ENCODE results near the gene MPG.

The MPG gene

DNA sequence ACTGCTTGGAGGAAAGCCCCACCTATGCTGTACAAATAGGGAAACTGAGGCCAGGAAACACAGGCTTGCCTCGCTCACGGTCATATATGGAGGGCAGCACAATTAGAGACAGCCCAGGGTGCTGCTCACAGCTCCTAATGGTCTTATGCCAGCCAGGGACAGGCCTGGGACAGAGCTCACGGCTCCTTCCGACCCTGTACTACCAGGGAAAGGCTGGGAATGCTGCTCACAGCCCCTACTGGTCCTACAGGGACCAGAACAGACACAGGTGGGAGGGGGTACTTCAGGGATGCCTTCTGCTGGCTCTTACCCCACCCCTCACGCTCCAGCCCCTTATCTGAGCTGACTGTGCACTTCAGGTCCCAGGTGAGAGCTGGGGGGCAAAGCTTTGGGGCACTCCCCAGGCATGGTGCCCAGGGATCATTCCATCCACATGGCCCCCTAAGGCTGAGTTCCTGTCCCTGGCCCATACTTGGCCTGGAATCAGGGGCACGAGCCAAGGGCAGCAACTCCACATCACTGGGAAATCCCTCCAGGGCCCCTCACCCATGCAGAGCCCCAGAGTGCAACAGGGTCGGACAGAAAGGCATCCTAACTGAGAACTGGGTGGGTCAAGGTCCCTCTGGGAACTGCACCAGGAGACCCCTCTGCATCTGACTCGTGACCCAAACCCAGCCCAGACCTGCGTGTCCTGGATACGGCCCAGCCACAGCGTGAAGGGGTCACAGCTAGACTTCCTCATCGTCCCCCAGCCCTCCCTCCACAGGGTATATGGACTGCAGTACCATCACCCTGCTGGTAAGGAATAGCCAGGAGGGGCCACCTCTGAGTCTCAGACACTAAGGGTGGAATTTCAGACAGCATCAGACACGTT, 11.5 kb upstream of the MPG start:
- no peak for DNase-seq

DNA sequence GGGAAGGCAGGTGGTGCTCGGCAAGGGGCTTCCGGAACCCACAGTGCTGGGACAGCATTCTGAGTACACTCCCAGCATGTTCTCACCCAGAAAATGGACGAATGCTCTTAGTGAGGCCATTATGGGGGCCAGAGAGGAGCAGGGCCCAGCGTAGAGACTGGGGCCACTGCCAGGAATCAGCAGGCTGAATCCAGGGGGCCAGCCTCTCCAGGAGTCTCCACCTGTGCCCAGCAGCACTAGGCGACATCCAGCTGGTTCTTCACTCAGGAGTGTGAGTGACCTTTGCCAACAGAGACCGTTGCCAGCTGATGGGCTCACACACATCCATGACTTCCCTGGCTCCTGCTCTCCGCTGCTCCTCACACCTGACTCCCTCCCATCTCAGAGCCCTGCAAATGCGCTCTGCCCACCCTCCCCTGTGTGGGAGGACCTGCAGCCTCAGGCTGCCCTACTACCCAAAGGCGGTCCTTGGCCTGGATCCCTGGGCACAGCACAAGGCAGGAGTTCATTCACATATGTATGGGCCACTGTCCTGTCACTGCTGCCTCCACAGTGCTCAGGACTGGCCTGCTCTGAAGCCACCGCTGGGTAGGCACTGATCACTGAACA, 10.7 kb upstream of the MPG start:
- no peak for DNase-seq

DNA sequence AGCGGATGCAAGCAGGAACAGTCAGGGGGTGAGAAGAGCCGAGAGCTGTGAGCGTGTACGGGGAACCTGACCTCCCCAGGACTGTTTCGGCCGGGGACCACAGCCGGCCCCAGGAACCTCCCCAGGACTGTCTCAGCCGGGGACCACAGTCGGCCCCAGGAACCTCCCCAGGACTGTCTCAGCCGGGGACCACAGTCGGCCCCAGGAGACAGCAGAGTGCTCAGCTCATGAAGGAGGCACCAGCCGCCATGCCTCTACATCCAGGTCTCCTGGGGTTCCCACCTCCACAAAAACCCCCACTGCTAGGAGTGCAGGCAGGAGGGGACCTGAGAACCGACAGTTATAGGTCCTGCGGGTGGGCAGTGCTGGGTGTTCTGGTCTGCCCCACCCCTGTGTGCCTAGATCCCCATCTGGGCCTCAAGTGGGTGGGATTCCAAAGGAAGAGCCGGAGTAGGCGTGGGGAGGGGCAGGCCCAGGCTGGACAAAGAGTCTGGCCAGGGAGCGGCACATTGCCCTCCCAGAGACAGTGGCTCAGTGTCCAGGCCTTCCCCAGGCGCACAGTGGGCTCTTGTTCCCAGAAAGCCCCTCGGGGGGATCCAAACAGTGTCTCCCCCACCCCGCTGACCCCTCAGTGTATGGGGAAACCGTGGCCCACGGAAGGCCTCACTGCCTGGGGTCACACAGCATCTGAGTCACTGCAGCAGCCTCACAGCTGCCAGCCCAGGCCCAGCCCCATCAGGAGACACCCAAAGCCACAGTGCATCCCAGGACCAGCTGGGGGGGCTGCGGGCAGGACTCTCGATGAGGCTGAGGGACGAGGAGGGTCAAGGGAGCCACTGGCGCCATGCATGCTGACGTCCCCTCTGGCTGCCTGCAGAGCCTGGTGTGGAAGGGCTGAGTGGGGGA, 9.9 kb upstream of the MPG start:
- DNase-seq: no peak

DNA sequence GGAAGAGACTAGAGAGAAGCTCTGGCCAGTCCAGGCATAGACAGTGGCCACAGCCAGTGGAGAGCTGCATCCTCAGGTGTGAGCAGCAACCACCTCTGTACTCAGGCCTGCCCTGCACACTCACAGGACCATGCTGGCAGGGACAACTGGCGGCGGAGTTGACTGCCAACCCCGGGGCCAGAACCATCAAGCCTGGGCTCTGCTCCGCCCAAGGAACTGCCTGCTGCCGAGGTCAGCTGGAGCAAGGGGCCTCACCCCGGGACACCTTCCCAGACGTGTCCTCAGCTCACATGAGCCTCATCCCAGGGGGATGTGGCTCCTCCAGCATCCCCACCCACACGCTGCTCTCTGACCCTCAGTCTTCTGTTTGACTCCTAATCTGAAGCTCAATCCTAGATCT, 8.8 kb upstream of the MPG start:
- DNase-seq: no peak

DNA sequence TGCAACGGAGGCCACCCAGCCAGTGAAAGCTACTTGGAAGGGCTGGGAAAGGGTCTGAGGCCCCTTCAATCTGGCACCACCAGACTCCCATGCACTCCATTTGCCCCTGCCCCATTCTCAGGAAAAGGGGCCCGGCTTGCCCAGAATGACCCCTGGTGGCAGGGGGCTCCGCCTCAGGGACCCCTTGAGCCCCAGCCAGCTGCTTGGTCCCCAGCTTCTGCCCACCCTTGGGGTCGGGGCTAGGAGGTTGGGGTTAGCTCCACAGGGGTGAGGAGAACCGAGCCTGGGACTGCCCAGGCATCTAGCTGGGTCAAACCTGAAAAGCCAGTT, 6.8 kb upstream of the MPG start:
- DNase-seq: no peak

DNA sequence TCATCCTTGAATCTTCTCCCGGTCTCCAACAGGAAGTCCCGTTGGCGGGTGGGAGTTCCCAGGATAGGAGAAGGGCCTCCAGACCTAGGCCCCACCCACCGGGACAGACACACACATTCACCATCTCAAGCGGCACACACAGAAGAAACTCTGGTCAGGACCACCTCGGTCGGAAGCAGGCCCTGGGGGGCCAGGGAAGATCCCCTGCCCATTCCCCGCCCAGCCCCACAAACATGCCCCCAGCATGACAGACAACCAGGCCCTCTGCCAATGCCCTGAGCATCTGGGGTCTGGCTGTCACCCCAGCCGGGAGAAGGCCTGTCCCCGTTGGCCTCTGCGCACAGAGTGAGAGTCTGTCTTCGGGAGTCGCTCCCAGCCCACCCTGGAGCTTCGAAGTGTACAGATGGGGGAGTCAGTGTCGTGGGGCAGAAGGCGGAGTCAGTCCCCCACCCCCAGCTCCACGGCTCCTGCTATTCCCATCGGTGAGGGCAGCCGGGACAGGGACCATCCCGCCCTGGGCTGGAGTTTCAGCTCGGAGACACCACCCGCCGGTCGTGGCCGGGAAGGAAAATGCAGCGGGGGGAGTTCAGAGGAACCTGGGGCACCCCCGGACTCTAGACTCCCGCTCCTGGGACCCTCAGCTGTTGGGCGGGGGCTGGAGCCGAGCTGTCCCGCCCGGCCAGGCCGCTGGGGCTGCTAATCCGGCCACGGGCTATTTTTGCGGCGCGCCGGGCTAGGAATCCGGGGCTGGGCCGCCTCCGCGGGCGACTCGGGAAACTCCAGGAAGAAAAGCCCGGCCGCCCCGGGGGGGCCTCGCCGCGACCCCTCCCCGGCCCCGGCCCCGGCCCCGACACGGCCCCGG, 6.3 kb upstream of the MPG start:
- DNase-seq: no peak

DNA sequence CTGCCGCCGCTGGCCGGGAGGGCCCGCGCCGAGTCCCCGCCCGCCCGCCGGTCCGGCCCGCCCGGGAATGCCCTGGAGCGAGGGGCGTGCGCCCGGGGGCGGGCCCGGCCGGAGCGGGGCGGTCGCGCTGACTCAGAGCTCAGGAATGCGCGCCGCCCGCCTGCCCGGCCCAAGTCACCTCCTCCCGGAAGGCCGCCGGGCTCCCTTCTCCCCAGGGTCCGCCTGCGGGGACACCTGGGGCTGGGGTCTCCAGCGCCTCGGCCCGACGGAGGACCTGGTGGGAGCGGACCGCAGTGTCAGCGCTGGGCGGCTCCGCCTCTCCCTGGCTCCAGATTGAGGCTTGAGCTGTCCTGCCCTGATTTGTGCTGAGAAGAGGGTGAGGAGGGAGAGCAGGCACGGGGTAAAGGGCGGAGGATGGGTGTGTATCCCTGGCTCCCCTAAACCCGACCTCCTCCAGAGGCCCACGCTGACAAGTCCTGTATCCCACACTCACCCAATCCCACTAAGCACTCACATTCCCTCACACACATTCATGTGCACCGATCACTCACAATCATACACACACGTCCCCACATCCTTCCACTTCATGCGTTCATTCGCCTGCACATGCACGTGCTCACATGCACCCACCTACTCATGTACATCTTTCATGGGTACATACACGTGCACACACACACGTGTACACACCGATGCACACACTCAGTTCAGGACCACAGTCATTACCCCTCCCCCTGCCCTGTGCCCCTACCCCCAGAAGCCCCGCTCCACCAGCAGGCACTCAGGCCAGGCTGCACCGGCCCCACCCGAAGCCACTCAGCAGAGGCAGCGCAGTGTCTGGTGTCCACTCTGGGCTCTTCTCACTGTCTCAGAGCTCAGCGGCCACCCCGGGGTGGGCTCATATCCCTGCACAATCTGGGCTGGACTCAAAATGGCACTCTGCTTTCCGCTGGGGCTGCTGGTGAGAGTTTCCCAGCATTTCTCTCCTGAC, 5.2 kb upstream of the MPG start, which contains the start of gene RHBDF1:
RHBDF1 (minus strand) TSS at position 71 of the 988 bp plus-strand sequence. CDS start 7,616 bp downstream, outside the sequence.
- DNase-seq: no peak

DNA sequence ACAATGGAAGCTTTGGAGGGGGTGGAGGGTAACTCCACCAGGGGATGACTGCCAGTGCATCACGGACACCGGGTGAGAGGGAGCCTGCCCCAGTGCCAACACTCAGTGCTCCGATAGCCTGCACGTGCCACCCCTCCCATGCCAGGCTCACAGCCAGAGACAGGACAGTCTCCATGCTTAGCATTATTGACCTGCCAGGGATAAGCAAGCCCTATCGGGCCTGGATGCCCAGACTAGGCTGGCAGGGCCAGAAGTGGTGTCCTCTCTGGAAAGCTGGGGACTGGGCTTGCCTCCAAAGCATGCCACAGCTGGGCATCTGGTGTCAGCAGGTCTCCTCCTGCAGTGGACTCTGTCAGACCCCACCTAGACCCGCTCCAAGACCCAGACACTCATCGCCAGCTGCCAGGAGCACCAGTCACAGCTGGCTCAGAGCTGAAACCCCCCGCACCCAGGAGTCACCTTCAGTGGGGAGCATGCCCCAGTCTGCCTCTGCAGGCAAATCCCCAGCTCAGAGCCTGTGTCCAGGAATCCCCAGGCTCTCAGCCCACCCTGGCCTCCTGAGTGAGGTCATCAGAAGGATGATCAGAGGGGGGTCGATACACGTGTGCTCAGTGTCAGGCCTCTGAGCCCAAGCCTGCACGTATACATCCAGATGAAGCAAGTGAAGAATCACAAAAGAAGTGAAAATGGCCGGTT, 3.8 kb upstream of the MPG start:
- DNase-seq: no peak

DNA sequence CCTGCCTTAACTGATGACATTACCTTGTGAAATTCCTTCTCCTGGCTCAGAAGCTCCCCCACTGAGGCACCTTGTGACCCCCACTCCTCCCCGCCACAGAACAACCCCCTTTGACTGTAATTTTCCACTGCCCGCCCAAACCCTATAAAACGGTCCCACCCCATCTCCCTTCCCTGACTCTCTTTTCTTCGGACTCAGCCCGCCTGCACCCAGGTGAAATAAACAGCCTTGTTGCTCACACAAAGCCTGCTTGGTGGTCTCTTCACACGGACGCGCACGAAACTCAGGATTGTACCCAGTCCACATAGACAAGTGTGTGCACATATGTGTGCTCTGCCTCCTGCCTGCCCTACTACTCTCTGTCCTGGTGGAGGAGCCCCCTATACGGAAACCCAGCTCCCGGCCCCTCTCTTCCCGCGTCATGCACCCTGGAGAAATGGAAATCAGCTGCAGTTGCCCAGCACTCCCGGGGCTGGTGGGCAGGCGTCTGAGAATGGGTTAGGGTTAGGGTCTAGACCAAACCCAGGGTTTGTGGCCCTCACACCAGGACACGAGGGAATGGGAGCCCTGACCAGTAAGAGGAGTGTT, 3.2 kb upstream of the MPG start:
- no peak for DNase-seq

DNA sequence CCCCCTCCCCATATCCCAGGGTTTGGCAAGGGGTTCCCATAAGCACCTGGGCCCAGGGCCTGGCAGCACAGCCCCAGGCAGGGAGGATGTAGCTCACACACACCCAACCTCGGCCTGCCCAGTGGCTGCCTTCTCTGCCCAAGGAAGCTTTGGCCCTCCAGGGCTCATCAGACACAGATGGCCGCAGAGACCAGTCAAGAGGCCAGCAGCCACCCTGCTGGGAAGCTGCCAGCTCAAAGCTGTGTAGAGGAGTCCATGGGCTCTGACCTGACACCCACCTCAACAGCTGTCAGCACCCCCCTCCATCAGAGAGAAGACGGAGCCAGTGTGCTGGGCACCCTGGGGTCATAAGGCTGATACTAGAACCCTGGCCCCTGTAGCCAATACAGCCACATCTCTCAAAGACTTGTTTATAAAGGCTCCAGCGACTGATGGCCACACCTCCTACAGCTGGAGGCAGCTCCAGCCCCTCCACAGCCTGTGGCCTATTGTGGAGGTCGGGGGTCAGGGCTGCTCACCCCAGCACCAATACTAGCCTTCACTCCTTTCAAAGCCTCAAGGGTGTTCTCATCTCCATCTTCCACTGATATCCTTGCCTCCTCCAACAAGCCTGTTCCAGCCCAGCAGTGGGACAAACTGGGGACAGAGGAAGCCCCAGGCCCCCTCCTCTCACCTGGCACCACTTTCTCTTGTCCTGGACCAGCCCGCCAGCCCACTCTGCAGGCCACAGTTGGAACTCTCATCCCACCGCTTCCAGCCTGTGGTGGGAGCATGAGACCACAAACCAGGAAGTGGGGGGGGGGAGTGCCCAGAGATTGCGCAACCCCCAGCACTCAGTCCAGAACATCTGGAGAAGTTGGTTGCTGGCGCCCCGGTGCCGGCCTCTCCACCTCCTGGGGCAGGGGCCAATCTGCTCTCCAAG, 2.2 kb upstream of the MPG start:
- no peak for DNase-seq

DNA sequence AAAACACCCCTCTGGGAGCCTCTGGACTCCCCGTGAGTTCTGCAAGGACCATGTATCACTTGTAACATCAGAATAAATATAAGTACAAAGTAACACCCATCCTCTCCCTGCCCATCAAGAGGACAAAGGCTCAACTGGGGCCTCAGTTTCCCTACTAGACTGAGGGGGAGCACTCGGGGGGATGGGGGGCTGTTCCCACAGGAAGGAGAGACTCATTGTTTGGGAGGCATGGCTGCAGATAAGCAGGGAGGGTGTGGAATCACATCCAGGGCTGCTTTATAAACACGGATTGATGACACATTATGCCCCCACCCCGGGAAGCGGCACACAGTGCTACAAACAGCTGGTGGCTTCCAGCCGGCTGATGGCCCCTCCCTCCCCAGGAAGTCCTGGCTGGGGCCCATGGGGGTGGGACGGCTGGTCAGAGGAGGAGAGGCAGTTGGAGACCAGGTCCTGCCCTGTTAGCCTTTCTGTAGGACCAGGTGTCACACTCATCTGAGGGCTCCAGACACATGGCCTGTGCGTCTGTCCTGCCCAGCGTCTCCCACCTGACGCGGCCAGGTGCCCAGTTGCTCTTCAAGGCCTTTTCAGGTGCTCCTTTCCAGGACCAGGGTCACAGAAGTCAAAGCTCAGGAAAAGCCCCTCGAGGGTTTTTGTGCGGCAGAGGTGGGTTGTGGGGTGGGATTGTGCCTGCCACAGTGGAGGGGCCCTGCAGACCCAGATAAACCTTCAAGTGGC, 1.3 kb upstream of the MPG start:
- no peak for DNase-seq

DNA sequence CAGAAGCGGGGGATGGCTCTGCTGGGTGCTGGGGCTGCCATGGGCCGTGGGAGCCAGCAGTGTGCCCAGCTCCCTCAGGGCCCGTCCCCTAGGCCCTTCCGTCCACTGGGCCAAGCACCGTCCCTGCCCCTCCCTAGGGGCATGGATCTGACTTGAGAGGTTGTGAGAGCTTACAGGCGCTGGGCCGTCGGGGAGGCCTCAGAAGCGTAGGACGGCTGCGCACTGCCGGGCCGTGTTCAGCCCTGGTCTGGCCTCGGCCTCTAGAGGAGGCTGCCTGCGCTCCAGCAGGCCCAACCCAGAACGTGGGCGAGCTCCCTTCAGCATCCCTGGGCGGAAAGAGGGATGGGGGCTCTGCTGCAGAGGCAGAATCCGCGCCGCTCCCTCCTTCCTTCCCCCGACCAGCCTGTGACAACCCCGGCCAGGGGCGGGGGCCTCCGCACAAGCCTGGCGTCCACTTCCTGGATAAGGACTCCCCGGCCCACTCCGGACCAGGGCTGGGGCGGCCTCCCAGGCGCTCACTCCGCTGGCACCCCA, 685 bp upstream of the MPG start:
- DNase-seq: peak; percentile 33

DNA sequence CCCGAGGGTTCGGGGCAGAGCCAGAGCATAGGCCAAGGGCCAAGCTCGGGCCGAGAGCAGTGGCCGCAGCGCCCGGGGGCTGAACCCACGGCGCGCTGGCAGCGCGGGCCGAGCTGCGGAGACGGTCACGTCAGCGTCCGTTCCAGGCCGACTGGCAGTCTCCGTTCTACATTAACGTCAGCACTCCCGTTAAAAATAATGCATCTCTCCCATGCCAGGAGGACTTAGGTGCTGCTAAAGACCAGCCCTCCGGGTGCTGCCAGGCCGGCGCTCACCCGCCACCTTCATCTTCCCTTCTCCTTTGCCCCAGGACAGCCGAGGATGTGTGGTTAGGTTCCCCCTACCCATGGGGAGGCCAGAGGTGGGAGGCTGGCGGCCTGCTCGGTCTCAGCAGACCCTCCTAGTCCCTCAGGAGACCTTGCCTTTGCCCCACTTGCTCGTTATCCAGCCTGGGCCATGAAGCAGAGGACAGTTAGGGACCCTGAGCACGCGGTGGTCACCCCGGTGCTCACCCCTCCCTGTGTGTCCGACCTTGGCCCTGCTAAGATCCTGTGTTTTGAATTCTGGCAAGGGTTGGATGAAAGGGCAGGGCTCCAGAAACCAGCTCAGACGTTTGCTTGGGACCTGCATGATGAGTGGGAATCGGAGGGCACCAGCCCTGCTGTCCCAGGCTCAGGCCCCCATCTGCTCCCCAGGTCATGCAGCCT, 572 bp downstream of the MPG start:
- DNase-seq: no peak

DNA sequence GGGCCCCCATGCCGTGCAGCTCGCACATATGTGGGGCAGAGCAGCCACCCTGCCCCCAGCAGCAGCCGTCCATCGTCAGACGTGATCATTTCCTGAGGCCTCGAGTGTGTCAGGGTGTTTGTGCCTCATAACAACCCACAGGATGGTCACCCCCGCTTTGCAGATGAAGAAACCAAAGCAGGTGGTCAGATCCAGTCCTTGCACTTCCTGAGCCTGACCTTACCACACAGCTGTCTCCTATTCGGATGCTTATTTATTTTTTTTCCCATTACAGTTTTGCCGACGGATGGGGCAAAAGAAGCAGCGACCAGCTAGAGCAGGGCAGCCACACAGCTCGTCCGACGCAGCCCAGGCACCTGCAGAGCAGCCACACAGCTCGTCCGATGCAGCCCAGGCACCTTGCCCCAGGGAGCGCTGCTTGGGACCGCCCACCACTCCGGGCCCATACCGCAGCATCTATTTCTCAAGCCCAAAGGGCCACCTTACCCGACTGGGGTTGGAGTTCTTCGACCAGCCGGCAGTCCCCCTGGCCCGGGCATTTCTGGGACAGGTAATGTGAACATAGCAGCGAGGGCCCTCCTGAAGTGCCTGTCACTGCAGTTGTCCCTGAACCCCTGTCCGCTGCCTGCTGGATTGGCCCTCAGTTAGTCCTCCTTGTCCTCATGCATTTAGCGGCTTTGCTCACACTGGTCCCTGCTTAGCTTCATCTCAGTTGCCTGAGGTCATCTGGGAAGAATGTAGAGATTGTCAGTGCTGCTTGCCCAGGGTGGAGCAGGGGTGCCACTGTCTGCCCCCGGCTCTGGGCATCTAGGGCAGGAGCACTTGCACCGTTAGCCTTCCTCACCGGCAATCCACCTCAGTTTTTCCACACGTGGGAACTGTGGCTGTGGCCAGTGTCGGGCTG, 1.4 kb downstream of the MPG start:
- no peak for DNase-seq

DNA sequence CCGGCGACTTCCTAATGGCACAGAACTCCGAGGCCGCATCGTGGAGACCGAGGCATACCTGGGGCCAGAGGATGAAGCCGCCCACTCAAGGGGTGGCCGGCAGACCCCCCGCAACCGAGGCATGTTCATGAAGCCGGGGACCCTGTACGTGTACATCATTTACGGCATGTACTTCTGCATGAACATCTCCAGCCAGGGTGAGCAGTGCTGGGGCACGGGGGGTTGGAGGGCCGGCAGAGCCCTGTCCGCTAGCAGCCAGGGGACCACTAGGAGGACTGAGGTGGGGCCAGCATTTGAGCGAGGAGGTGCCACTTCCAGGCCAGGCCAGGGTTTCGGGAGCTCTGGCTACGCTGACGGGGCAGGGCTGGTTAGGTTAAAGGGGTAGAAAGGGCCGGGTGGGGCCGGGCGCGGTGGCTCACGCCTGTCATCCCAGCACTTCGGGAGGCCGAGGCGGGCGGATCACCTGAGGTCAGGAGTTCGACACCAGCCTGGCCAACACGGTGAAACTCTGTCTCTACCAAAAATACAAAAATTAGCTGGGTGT, 5.1 kb downstream of the MPG start:
- DNase-seq: no peak

Measured in stimulated activated CD4-positive, alpha-beta T cell treated with anti-CD3 and anti-CD28 coated beads, Interleukin-4, amount 100 ng/mL, for 1 hour (primary cell).